GM10248 (cell line): ENCODE results near the gene DFFB.
A peak's percentile ranks its signal among the peaks of the same experiment; 100 is the strongest.

Experiments
- CTCF ChIA-PET: fragments of 300-600 bp; sonication (Branson Sonifier 250); formaldehyde crosslinking; extraction: SDS; loops from one replicate; lab custom pipeline; 2021; ENCODE audit warnings: antibody characterized with exemption; lab: Yijun Ruan, JAX
- POLR2A ChIA-PET: fragments of 350-650 bp; sonication (Branson Sonifier 250); formaldehyde crosslinking; extraction: SDS; loops from one replicate; lab custom pipeline; 2020; ENCODE audit warnings: antibody characterized with exemption; lab: Yijun Ruan, JAX
- DNase-seq: peaks from one replicate; pipeline ENCODE4 v3.0.0; 2012; ENCODE audit errors: extremely low spot score
- TF ChIP-seq, protein P1 (sequence below): IDR thresholded peaks from 2 replicates; pipeline ENCODE4 v1.5.1; 2012; ENCODE audit warnings: mild to moderate bottlenecking, low read depth; ENCODE audit errors: extremely low read depth, missing control alignments, control extremely low read depth

Gene DFFB

GRCh38 chr1:3908886-3909517 lies 51.7 kb downstream of the DFFB start:
- ChIA-PET POLR2A (no interaction called here), CTCF (interaction anchor here (1.1 to 1.3 kb wide), 2 partner anchors 1836 to 1837 kb away, joined by 3 to 5 read pairs; no protein-coding TSS in a partner anchor)
- no peak for DNase-seq
- TF ChIP-seq, protein P1, sequence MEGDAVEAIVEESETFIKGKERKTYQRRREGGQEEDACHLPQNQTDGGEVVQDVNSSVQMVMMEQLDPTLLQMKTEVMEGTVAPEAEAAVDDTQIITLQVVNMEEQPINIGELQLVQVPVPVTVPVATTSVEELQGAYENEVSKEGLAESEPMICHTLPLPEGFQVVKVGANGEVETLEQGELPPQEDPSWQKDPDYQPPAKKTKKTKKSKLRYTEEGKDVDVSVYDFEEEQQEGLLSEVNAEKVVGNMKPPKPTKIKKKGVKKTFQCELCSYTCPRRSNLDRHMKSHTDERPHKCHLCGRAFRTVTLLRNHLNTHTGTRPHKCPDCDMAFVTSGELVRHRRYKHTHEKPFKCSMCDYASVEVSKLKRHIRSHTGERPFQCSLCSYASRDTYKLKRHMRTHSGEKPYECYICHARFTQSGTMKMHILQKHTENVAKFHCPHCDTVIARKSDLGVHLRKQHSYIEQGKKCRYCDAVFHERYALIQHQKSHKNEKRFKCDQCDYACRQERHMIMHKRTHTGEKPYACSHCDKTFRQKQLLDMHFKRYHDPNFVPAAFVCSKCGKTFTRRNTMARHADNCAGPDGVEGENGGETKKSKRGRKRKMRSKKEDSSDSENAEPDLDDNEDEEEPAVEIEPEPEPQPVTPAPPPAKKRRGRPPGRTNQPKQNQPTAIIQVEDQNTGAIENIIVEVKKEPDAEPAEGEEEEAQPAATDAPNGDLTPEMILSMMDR = no peak

DNA sequence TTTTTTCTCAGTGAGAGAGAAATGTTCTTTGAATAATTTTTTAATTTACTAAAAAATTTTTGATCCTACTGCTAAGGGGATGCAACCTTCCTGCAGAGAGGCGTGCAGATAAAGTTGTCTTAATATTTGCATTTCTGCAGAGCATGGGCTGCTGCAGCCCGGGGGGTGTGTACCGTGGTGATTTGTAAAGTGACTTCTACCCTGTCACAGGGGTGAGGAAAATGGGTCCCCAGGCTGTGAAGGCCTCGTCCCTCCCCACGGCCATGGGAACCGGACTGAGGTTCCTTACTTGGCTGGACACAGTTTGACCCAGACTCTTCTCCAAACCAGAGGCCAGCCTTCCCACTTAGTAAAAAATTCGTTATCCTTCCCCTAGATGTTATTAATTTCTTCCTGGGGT lies 52.3 kb downstream of the DFFB start:
- POLR2A ChIA-PET = no interaction called here
- TF ChIP-seq, protein P1 = no peak
- CTCF ChIA-PET = interaction anchor here (1.1 kb wide), 1 partner anchor 1836 kb away, joined by 3 read pairs; no protein-coding TSS in a partner anchor
- DNase-seq = no peak

- no peak for DNase-seq
- CTCF ChIA-PET = interaction anchor here (1.1 kb wide), 1 partner anchor 1835 kb away, joined by 3 read pairs; no protein-coding TSS in a partner anchor
Observed at GRCh38 chr1:3910049-3910731, 52.9 kb downstream of the DFFB start.

DNA sequence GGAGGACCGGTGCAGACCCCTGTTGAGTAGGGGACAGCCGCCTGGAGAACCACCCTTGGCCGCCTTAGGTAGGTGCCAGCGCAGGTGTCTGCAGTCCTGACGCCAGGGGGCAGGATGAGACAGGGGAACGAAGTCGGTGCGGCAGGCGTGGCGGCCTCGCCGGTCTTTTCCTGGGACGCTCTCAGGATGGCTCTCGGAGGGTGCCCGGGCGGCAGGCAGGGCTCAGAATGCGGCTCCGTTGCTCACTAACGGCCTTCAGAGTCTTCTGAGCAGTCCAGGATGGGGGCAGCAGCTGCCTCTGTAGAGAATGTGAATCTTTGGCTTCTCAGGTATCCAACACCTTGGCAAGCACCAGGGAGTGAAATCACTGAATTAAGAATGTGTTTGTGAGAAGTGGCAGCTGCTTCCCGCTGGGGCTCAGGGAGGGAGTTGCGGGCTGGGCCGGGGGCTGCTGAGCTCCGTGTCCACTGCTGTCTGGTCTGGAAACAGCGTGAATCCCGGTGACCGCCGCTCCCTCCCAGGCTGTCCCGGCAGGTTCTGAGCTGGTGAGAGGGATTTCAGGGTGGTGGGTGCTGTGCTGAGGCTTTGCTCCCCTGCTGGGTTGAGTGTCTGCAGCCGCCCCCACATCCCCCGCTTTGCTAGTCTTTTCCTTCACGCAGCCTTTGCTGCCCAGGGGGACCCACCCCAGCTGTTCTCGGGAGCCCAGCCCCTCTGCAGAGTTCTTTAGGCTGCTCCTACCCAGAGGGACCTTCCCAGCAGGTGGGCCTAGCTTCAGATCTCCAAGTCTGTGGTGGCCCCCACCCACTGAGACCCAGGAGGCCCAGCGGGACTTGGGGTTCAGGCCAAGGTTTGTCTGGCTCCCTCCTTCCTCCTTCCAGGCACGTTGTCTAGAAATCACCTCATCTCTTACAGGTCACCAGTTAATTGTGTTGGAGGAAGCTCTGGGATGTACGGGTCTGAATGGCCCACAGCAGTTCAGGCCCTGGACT lies 53.9 kb downstream of the DFFB start:
- ChIA-PET CTCF (interaction anchor here (0.7 to 1.1 kb wide), 2 partner anchors 22 to 1835 kb away, joined by 3 to 4 read pairs; no protein-coding TSS in a partner anchor), POLR2A (no interaction called here)
- TF ChIP-seq, protein P1 = peak; percentile 92
- DNase-seq = peak; percentile 85

More at GRCh38 chr1:3910049-3910731, 52.9 kb downstream of the DFFB start:
- POLR2A ChIA-PET = no interaction called here
- TF ChIP-seq, protein P1 = no peak

- TF ChIP-seq, protein P1 = no peak
- no peak for DNase-seq
- ChIA-PET POLR2A (no interaction called here), CTCF (interaction anchor here (1.1 kb wide), 1 partner anchor 21 kb away, joined by 4 read pairs; no protein-coding TSS in a partner anchor)
Observed at GRCh38 chr1:3911981-3912808, 54.9 kb downstream of the DFFB start.
